Ishikawa (cell line): Measurements from ENCODE around the gene TENM3.

Experiments
- CEBPB ChIP-seq: IDR thresholded peaks from 2 replicates; pipeline ENCODE4 v1.6.1; 2012
- CREB1 ChIP-seq: IDR thresholded peaks from 2 replicates; pipeline ENCODE4 v1.6.1; 2012; ENCODE audit warnings: low read depth
- EGR1 ChIP-seq: IDR thresholded peaks from 2 replicates; pipeline ENCODE4 v1.6.1; 2012
- EP300 ChIP-seq: IDR thresholded peaks from 2 replicates; pipeline ENCODE4 v1.6.1; 2012; ENCODE audit warnings: borderline replicate concordance
- FOXM1 ChIP-seq: IDR thresholded peaks from 2 replicates; pipeline ENCODE4 v1.6.1; 2012; ENCODE audit warnings: low read depth, borderline replicate concordance
- MAX ChIP-seq: IDR thresholded peaks from 2 replicates; pipeline ENCODE4 v1.6.1; 2012
- NFIC ChIP-seq: IDR thresholded peaks from 2 replicates; pipeline ENCODE4 v1.6.1; 2012
- RAD21 ChIP-seq: IDR thresholded peaks from 2 replicates; pipeline ENCODE4 v1.6.1; 2012; ENCODE audit warnings: low read depth
- TAF1 ChIP-seq: IDR thresholded peaks from 2 replicates; pipeline ENCODE4 v1.6.1; 2012; ENCODE audit warnings: low read depth, mild to moderate bottlenecking
- TCF12 ChIP-seq: IDR thresholded peaks from 2 replicates; pipeline ENCODE4 v1.6.1; 2012; ENCODE audit warnings: low read depth
- TEAD4 ChIP-seq: IDR thresholded peaks from 2 replicates; pipeline ENCODE4 v1.6.1; 2012
- YY1 ChIP-seq: IDR thresholded peaks from 2 replicates; pipeline ENCODE4 v1.6.1; 2012; ENCODE audit warnings: low read depth
- ZBTB7A ChIP-seq: IDR thresholded peaks from 2 replicates; pipeline ENCODE4 v1.6.1; 2012; ENCODE audit warnings: low read depth
- TF ChIP-seq, protein P1 (sequence below): IDR thresholded peaks from 2 replicates; pipeline ENCODE4 v1.6.1; 2012; ENCODE audit warnings: low read depth, mild to moderate bottlenecking
- TF ChIP-seq, protein P2 (sequence below): IDR thresholded peaks from 2 replicates; pipeline ENCODE4 v1.6.1; 2012

TENM3 gene

DNA sequence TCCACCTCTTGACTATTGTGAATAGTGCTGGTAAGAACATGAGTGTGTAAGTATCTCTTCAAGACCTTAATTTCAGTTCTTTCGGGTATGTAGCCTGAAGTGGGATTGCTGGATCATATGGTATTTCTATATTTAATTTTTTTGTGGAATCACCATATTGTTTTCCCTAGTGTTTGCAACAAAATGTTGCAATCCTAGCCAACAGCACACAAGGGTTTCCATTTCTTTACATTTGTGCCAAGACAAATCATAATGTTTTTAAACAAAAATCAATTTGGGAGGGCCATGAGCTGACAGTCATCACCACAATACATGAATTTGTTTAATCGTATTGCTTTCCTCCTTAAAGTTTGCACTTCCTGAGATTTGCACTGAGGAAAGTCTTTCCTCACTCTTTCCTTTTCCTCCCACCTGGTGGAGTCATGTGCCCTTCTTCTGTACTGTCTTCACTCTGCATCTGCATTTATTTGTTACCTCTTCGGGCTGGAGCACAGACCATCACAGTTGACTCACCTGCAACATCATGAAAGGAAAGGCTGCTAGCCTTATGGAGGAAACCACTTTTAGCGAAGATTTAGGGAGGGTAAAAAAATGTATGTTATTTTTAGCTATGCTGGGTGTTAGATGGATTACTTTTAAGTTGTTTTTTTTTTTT, 404.6 kb downstream of the TENM3 start:
- no peak for TF ChIP-seq EGR1
- no peak for TF ChIP-seq RAD21
- TF ChIP-seq NFIC, result no peak
- no peak for TF ChIP-seq TEAD4
- TF ChIP-seq YY1, result no peak
- TF ChIP-seq ZBTB7A, result no peak
- TF ChIP-seq, protein P1, sequence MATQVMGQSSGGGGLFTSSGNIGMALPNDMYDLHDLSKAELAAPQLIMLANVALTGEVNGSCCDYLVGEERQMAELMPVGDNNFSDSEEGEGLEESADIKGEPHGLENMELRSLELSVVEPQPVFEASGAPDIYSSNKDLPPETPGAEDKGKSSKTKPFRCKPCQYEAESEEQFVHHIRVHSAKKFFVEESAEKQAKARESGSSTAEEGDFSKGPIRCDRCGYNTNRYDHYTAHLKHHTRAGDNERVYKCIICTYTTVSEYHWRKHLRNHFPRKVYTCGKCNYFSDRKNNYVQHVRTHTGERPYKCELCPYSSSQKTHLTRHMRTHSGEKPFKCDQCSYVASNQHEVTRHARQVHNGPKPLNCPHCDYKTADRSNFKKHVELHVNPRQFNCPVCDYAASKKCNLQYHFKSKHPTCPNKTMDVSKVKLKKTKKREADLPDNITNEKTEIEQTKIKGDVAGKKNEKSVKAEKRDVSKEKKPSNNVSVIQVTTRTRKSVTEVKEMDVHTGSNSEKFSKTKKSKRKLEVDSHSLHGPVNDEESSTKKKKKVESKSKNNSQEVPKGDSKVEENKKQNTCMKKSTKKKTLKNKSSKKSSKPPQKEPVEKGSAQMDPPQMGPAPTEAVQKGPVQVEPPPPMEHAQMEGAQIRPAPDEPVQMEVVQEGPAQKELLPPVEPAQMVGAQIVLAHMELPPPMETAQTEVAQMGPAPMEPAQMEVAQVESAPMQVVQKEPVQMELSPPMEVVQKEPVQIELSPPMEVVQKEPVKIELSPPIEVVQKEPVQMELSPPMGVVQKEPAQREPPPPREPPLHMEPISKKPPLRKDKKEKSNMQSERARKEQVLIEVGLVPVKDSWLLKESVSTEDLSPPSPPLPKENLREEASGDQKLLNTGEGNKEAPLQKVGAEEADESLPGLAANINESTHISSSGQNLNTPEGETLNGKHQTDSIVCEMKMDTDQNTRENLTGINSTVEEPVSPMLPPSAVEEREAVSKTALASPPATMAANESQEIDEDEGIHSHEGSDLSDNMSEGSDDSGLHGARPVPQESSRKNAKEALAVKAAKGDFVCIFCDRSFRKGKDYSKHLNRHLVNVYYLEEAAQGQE, result no peak

DNA sequence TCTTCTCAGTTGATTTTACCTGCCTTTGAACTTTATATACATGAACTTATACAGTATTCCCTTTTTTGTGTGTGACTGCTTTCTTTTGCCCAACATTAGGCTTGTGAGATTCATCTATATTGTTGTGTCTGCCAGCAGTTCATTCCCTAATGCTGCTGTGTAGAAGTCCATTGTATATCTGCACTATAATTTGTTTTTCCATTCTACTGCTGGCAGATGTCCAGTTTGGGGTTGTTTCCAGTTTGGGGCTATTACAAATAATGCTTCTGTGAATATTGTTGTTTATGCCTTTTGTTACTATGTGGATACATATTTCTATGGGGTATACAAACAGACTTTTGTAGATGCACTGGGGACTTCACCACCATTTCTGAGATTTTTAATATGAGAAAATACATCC, 405.6 kb downstream of the TENM3 start:
- TF ChIP-seq NFIC (0 out of 2 replicates have a peak, but pooled peaks have one; percentile 13), EP300 (no peak)
- TF ChIP-seq, protein P2, sequence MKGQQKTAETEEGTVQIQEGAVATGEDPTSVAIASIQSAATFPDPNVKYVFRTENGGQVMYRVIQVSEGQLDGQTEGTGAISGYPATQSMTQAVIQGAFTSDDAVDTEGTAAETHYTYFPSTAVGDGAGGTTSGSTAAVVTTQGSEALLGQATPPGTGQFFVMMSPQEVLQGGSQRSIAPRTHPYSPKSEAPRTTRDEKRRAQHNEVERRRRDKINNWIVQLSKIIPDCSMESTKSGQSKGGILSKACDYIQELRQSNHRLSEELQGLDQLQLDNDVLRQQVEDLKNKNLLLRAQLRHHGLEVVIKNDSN, result no peak

- TF ChIP-seq TEAD4 (no peak), YY1 (no peak), TCF12 (no peak), EP300 (no peak), CEBPB (no peak), ZBTB7A (no peak), FOXM1 (no peak), CREB1 (no peak)
- TF ChIP-seq, protein P1, result no peak
- TF ChIP-seq, protein P2, result no peak
Measured at GRCh38 chr4:182649698-182650477, 406.7 kb downstream of the TENM3 start.

DNA sequence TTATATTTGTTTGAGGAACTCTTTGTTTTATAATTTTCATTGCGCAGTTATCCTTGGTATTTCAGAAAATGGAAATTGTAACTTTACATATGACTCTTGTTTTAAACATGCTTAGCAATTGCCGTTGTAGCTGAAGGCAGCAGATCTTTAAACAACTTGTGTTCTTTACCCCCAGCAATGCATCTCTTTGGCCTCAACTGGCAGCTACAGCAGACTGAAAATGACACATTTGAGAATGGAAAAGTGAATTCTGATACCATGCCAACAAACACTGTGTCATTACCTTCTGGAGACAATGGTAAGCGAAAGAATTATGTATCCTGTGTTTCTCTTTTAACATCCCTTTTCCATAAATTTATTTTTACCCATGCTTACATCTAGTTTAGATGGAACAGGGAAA, 410.4 kb downstream of the TENM3 start:
- TF ChIP-seq, protein P2, result no peak
- TF ChIP-seq EGR1 (no peak), CREB1 (no peak), NFIC (no peak), CEBPB (no peak), TEAD4 (no peak)
- TF ChIP-seq, protein P1, result no peak

GRCh38 chr4:182655340-182655739, 412.1 kb downstream of the TENM3 start:
- no peak for TF ChIP-seq NFIC
- no peak for TF ChIP-seq TCF12
- no peak for TF ChIP-seq TEAD4
- TF ChIP-seq, protein P1, result no peak
- no peak for TF ChIP-seq YY1
- TF ChIP-seq TAF1, result no peak
- no peak for TF ChIP-seq FOXM1
- no peak for TF ChIP-seq ZBTB7A
- no peak for TF ChIP-seq MAX
- no peak for TF ChIP-seq EP300
- no peak for TF ChIP-seq CEBPB
